ENCODE measurements around the gene BAHCC1.

The BAHCC1 gene

DNA sequence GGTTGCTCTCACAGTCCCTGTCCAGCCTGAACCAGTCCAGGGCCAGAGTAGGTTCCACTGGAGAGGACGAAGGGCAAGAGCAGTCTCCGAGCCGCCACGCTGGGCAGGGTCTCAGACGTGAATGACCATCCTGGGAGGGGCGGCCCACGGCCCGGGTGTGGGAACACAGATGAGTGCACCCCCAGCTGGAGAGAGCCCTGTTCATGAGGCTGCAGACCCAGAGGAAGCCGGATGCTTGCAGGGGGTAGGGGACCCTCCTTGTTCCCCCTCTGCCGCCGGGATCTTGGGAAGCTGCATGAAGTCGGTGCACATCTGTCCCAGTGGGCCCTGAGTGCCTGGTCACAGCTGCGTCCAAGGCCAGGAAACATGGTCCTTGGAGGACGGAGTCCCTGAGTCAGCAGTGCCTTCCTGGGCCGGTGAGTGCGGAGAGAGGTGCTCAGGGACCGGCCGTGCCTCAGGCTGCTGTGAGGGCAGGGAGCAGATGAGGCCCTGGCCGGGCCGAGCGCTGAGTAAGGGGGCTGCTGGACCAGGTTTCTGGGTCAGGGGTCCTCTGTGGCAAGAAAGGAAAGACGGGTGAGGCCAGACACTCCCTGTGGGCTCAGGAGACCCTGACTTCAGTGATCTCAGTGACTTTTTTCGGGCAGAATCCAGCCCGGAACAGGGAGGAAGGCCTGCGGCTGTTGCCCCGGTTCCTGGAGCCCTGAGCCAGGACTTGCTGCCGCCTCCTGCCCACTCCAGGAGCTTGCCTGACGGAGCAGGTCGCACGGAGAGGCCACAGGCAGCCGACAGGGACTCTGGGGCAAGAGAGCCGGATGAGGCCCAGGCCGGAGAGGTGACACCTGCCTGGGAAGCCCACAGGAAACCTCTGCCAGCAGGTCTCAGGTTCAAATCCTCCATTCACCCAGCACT, 71.6 kb downstream of the BAHCC1 start:
- DNase-seq (ENCODE audit: low read depth): no peak
- peaks cover 12% of the 10 kb centered on the region for H3K4me1 ChIP-seq (ENCODE audit: control insufficient read depth, insufficient read depth, low read length)
- peaks cover 17% of the 10 kb centered on the region for H3K36me3 ChIP-seq (ENCODE audit: control insufficient read depth, insufficient read depth, low read length, severe bottlenecking)
- H3K9ac ChIP-seq (ENCODE audit: low read length): no peak overlapping the region
- no peaks in the 10 kb centered on the region for H3K9me3 ChIP-seq (ENCODE audit: control insufficient read depth, low read length)
- no peak overlapping the region for H3K4me3 ChIP-seq (ENCODE audit: low read length)
- H3K27me3 ChIP-seq (replicated peaks; ENCODE audit: control insufficient read depth, insufficient read depth, low read length): no peaks in the 10 kb centered on the region

DNA sequence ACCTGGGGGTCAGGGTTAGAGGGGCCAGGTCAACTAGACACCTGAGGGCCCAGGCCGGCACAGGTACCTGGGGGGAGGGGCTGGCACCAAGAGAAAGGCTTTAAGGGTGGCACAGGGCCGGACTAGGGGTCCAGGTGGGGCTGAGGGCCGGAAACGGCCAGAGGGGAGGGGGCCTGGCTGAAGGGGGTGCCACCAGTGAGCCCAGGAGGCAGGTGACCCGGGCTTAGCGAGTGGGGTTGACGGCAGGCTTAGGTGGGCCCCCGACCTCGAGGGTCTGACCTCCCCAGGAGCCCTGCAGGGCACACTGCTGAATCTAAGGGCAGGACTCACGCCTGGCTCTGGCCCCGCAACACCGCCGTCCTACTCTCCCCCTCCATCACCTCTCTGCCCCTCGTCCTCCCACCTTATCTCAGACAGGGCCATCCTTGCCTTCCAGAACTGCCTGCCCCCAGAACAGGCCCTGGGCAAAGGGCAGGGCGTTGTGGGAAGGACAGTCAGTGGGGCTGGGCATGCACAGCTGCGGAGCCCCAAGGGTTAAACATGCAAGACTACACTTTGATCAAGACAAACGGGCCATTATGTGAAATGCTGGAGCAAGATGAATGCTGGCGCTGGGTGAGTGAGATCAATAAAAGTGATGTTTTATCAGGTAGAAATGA, 73.0 kb downstream of the BAHCC1 start:
- Histone ChIP-seq H3K9ac (ENCODE audit: low read length) (no peak overlapping the region), H3K27me3 (replicated peaks; ENCODE audit: control insufficient read depth, insufficient read depth, low read length) (no peaks in the 10 kb centered on the region), H3K4me3 (ENCODE audit: low read length) (no peak overlapping the region), H3K4me1 (ENCODE audit: control insufficient read depth, insufficient read depth, low read length) (peaks cover 16% of the 10 kb centered on the region), H3K36me3 (ENCODE audit: control insufficient read depth, insufficient read depth, low read length, severe bottlenecking) (peaks cover 6% of the 10 kb centered on the region), H3K9me3 (ENCODE audit: control insufficient read depth, low read length) (no peaks in the 10 kb centered on the region)
- no peak for DNase-seq (ENCODE audit: low read depth)

GRCh38 chr17:81468770-81469121, 73.5 kb downstream of the BAHCC1 start:
- Histone ChIP-seq H3K36me3 (ENCODE audit: control insufficient read depth, insufficient read depth, low read length, severe bottlenecking) (peaks cover 2% of the 10 kb centered on the region), H3K4me1 (ENCODE audit: control insufficient read depth, insufficient read depth, low read length) (peaks cover 16% of the 10 kb centered on the region), H3K9ac (ENCODE audit: low read length) (no peak overlapping the region), H3K27me3 (replicated peaks; ENCODE audit: control insufficient read depth, insufficient read depth, low read length) (no peaks in the 10 kb centered on the region), H3K9me3 (ENCODE audit: control insufficient read depth, low read length) (no peaks in the 10 kb centered on the region), H3K4me3 (ENCODE audit: low read length) (no peak overlapping the region)
- DNase-seq (ENCODE audit: low read depth): no peak

- H3K27me3 ChIP-seq (replicated peaks; ENCODE audit: control insufficient read depth, insufficient read depth, low read length): no peaks in the 10 kb centered on the region
Observed at GRCh38 chr17:81469266-81469665, 74.0 kb downstream of the BAHCC1 start.

GRCh38 chr17:81470270-81470943, 75.2 kb downstream of the BAHCC1 start:
- Histone ChIP-seq H3K36me3 (ENCODE audit: control insufficient read depth, insufficient read depth, low read length, severe bottlenecking) (no peaks in the 10 kb centered on the region), H3K4me1 (ENCODE audit: control insufficient read depth, insufficient read depth, low read length) (peaks cover 16% of the 10 kb centered on the region), H3K9ac (ENCODE audit: low read length) (peak overlapping the region; percentile 62), H3K9me3 (ENCODE audit: control insufficient read depth, low read length) (no peaks in the 10 kb centered on the region), H3K27me3 (replicated peaks; ENCODE audit: control insufficient read depth, insufficient read depth, low read length) (no peaks in the 10 kb centered on the region), H3K4me3 (ENCODE audit: low read length) (no peak overlapping the region)
- DNase-seq (ENCODE audit: low read depth): no peak

More at GRCh38 chr17:81469266-81469665, 74.0 kb downstream of the BAHCC1 start:
- DNase-seq (ENCODE audit: low read depth): no peak
- peaks cover 16% of the 10 kb centered on the region for H3K4me1 ChIP-seq (ENCODE audit: control insufficient read depth, insufficient read depth, low read length)
- no peak overlapping the region for H3K9ac ChIP-seq (ENCODE audit: low read length)
- no peaks in the 10 kb centered on the region for H3K36me3 ChIP-seq (ENCODE audit: control insufficient read depth, insufficient read depth, low read length, severe bottlenecking)
- no peak overlapping the region for H3K4me3 ChIP-seq (ENCODE audit: low read length)
- H3K9me3 ChIP-seq (ENCODE audit: control insufficient read depth, low read length): no peaks in the 10 kb centered on the region

DNA sequence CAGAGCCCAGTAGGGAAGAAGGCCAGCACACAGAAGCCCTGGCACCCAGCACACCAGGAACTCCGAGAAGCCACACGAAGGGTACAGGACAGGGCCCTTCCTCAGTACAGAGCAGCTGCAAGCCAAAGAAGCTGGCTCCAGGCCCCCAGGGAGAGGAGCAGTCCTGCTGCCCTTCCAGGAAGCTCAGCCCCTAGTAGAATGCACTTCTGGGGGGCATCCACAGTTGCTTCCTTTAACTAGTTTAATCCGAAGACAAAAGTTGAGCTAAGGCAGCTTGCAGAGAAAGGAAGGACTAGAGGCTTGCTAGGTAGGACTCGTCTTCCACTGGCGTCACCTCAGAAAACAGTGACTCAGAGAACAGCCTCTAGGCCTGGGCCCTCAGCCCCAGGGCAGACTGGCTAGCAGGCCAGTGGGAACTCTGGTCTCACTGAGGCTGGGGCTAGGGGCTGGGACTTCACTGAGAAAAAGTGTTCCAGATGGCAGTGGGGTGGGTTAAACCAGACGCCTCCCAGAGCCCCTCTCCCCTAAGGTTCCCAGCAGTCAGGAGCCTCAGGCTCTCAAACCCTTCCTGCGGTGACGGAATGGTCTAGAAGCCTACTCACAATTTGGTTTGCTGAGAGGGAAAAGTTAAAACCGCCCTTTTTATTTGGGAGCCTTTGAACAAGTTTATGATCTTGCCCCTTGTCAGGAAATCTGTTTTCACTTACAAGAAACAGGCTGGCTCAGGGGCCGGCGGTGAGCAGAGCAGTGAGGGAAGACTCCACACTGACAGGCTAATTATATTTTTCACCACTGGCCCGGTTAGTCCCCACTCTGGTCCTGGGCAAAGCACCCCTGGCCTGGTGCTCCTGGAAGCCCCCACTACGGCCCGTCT, 75.9 kb downstream of the BAHCC1 start:
- Histone ChIP-seq H3K4me3 (ENCODE audit: low read length) (peak overlapping the region; percentile 46), H3K9me3 (ENCODE audit: control insufficient read depth, low read length) (no peaks in the 10 kb centered on the region), H3K27me3 (replicated peaks; ENCODE audit: control insufficient read depth, insufficient read depth, low read length) (no peaks in the 10 kb centered on the region), H3K9ac (ENCODE audit: low read length) (peak overlapping the region; percentile 62), H3K4me1 (ENCODE audit: control insufficient read depth, insufficient read depth, low read length) (peaks cover 16% of the 10 kb centered on the region), H3K36me3 (ENCODE audit: control insufficient read depth, insufficient read depth, low read length, severe bottlenecking) (no peaks in the 10 kb centered on the region)
- DNase-seq (ENCODE audit: low read depth): peak; percentile 30

- Histone ChIP-seq H3K4me1 (ENCODE audit: control insufficient read depth, insufficient read depth, low read length) (peaks cover 16% of the 10 kb centered on the region), H3K36me3 (ENCODE audit: control insufficient read depth, insufficient read depth, low read length, severe bottlenecking) (no peaks in the 10 kb centered on the region), H3K27me3 (replicated peaks; ENCODE audit: control insufficient read depth, insufficient read depth, low read length) (no peaks in the 10 kb centered on the region), H3K4me3 (ENCODE audit: low read length) (peak overlapping the region; percentile 46), H3K9me3 (ENCODE audit: control insufficient read depth, low read length) (peaks cover 3% of the 10 kb centered on the region), H3K9ac (ENCODE audit: low read length) (peak overlapping the region; percentile 62)
- DNase-seq (ENCODE audit: low read depth): peak; percentile 31
Observed at GRCh38 chr17:81471818-81472456, 76.7 kb downstream of the BAHCC1 start.

DNA sequence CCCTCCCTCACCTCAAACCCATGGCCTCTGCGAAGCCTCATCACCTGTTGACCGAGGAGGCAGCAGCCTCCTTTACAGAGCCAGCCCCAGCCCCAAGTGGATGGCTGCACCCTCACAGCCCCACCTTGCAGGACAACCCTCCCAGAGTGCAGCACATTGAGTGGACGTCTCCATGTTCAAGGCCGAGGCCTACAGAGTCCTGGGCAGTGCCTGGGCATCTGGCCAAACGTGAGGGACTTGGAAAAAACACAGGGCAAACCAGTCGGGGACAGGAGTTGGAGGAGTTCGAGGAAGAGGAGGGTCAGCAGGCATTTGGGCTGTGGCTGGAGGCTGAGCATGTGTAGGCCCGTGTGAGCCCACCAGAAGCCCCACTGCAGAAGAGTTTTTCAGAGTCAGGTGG, 77.8 kb downstream of the BAHCC1 start:
- Histone ChIP-seq H3K27me3 (replicated peaks; ENCODE audit: control insufficient read depth, insufficient read depth, low read length) (no peaks in the 10 kb centered on the region), H3K9me3 (ENCODE audit: control insufficient read depth, low read length) (peaks cover 3% of the 10 kb centered on the region), H3K4me3 (ENCODE audit: low read length) (no peak overlapping the region), H3K36me3 (ENCODE audit: control insufficient read depth, insufficient read depth, low read length, severe bottlenecking) (no peaks in the 10 kb centered on the region), H3K9ac (ENCODE audit: low read length) (no peak overlapping the region), H3K4me1 (ENCODE audit: control insufficient read depth, insufficient read depth, low read length) (peaks cover 16% of the 10 kb centered on the region)
- DNase-seq (ENCODE audit: low read depth): no peak

DNA sequence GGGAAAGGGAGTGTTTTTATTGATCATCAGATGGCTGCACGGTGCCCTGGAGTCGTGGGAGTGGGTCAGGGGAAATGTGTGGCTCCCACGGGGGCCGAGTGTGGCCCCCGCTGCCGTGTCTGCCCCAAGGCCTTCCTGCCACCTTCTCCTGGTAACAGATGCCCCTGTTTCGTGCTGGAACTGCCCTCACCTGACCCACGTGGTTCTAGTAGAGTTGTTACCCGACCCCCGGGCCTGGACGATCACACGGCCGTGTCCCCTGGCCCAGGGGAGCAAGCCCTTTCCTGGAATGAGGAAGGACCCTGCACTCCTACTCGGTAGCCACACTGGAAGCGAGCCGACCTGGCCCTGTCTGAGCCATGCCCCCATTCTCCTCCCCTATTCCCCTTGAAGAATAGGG, 79.7 kb downstream of the BAHCC1 start:
- H3K9me3 ChIP-seq (ENCODE audit: control insufficient read depth, low read length): peaks cover 3% of the 10 kb centered on the region
- no peak for DNase-seq (ENCODE audit: low read depth)
- H3K9ac ChIP-seq (ENCODE audit: low read length): no peak overlapping the region
- no peaks in the 10 kb centered on the region for H3K27me3 ChIP-seq (replicated peaks; ENCODE audit: control insufficient read depth, insufficient read depth, low read length)
- H3K4me1 ChIP-seq (ENCODE audit: control insufficient read depth, insufficient read depth, low read length): peaks cover 19% of the 10 kb centered on the region
- H3K36me3 ChIP-seq (ENCODE audit: control insufficient read depth, insufficient read depth, low read length, severe bottlenecking): no peaks in the 10 kb centered on the region
- no peak overlapping the region for H3K4me3 ChIP-seq (ENCODE audit: low read length)

DNA sequence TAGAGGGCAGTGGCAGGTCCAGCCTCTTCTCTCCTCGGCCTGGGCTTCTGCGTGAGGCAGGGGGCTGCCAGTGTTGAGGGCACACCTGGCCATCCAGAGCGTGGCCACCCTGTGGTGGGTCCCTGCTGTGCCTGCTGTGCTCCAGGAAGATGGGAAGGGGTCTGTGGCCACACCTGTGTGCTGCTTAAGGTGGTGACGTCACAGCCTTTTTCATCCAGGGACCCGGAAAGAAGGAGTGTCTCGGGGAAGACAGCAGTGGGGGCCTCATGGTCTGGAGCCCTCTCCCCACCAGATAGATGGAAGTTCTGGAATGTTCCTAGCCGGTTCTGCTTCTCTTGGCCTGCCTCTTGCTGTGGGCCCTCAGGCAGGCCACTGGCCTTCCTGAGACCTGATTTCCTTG, 80.8 kb downstream of the BAHCC1 start:
- Histone ChIP-seq H3K36me3 (ENCODE audit: control insufficient read depth, insufficient read depth, low read length, severe bottlenecking) (no peaks in the 10 kb centered on the region), H3K9me3 (ENCODE audit: control insufficient read depth, low read length) (peaks cover 3% of the 10 kb centered on the region), H3K9ac (ENCODE audit: low read length) (no peak overlapping the region), H3K4me3 (ENCODE audit: low read length) (no peak overlapping the region), H3K27me3 (replicated peaks; ENCODE audit: control insufficient read depth, insufficient read depth, low read length) (no peaks in the 10 kb centered on the region), H3K4me1 (ENCODE audit: control insufficient read depth, insufficient read depth, low read length) (peaks cover 25% of the 10 kb centered on the region)
- DNase-seq (ENCODE audit: low read depth): no peak

Measured in adipocyte (in vitro differentiated cells).